DMS114 treated with DMSO at 0.1 percent for 48 hours (cell line): Measurements from ENCODE around the gene NUB1.

Source experiments
- DNase-seq: peaks from one replicate; lab custom pipeline; 2025; ENCODE audit not compliant: unreplicated experiment; lab: John Stamatoyannopoulos, UW

NUB1 gene

DNA sequence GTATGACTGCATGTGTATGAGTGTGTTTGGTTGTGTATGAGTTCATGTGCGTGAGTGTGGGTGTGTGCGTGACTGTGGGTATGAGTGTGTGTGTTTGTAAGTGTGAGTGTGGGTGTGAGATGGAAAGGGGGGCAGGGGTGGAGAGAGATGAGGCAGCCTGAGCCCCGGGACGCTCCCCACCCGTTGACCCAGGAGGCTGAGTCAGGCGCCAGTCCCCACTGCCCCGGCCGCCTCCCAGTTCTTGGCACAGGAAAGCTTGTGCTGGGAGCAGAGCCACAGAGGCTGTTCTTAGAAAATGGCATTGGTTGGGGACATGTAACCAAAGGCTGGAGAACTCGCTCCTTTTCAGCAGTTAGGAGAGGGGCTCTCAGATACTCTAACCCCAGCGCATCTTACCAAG, 27.8 kb upstream of the NUB1 start:
- DNase-seq = no peak

DNA sequence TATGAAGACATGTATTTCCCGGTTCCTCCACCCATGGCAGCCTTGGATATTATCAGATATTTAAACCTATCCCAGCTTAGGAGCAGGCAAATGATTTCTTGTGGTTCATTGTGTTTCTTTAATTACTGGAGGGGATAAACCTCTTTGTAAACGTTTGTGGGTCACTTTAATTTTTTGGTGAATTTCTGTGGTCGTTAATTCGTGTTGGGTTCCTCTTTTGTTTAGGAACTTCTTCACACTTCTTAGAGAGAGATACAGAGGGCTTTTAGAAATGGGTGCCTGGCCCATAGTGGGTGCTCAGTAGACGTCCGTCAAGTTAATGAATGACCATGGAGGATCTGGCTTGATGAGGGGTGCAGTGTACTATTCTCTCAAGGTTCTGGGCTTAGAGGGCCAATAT, 27.2 kb upstream of the NUB1 start:
- no peak for DNase-seq

- peak; percentile 70 for DNase-seq
Measured at GRCh38 chr7:151315038-151315655, 26.5 kb upstream of the NUB1 start.

- no peak for DNase-seq
Measured at GRCh38 chr7:151316896-151317295, 24.7 kb upstream of the NUB1 start.

GRCh38 chr7:151317936-151318335, 23.7 kb upstream of the NUB1 start:
- DNase-seq = no peak

GRCh38 chr7:151319189-151319588, 22.4 kb upstream of the NUB1 start:
- no peak for DNase-seq

DNA sequence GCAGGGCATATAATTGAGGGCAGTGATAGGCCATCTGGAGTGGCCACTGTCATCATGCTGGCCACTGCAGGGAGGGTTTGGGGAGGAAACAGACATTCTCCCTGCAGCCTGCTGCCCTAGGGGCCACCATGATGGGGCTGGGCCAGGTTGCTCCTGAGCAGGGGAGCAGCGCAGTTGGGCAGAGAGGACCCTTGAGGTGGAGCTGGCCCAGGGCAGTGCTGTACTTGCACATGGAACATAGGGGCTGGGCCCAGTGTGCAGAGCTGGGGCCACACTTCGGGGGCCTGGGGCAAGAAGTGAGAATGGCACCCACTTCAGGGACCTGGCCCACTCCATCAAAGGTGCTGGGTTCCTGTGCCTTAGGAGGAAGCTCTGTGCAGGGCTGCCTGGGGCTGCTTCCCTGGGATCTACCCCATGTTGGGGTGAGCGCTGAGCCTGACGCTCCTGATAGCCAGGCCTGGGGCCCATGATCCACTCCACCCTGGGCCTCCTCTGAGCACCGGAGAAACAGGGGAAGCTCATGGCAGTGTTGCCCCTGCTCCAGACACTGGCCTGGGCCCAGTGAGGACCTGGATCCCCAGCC, 21.3 kb upstream of the NUB1 start:
- DNase-seq = no peak

- no peak for DNase-seq
Measured at GRCh38 chr7:151321341-151321740, 20.3 kb upstream of the NUB1 start.

DNA sequence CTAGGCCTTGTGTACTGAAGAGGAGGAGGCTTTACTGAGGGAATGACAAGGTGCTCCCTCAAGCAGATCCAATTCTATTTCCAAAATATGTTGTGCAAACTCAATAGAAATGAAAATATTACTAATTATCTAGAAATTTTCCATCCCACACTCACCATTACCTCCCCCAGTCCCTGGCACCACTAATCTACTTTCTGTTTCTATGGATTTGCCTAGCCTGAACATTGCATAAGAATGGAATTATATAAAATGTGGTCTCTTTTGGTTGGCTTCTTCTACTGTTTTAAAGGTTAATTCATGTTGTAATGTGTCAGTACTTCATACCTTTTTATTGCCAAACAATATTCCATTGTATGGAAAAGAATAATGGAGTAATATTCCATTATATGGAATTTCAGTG, 18.7 kb upstream of the NUB1 start:
- no peak for DNase-seq

DNA sequence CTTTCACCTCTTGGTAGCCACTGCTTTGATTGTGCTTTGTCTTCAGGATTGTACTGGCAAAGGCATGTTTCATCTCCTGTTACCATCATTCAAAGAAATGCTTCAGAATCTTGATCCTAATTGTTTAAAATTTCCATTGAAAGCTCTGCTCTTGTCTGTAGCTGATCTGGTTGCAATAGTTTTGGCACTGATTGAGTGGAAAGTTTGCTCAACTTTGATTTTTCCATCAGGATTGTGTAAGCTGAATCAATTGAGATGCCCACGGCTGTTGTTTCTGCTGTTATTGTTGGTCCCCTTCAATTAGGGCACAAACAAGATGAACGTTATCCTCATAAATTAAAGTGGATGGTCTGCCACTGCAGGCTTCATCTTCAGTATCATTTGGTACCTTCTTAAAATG, 14.6 kb upstream of the NUB1 start:
- no peak for DNase-seq

DNA sequence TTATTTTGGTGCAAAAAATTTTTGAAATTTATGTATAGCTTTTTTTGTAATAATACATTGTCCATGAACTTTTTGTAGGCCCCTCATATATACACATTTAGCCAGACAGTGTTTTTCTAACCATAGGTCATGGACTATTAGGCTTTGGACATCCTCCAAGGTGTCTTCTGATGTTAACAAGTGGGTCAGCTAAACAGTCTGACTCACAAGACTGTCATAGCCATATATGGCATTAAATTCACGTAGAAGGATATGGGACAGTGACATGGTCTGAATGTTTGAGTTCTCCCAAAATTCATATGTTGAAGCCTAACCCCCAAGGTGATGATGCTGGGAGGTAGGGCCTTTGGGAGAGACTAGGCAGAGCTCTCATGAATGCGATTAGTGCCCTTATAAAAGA, 14.0 kb upstream of the NUB1 start:
- no peak for DNase-seq

GRCh38 chr7:151330181-151330580, 11.4 kb upstream of the NUB1 start:
- no peak for DNase-seq

DNA sequence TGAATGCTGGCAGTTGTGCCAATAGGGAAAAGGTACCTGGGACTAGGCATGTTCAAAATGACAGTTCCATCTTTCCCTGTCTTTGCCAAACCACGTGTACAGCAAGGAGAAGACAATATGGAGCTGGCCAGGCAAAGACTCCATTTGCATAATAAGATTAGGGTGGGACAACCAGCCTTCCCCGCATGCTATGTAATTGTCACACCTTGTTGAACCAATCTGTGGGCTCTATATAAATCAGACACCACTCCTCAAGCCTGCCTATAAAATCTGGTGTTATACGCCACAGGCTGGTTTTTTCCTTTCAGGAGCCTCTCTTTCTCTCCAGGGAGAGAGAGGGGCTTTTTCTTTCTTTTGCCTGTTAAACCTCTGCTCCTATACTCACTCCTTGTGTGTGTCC, 11.0 kb upstream of the NUB1 start:
- no peak for DNase-seq

DNA sequence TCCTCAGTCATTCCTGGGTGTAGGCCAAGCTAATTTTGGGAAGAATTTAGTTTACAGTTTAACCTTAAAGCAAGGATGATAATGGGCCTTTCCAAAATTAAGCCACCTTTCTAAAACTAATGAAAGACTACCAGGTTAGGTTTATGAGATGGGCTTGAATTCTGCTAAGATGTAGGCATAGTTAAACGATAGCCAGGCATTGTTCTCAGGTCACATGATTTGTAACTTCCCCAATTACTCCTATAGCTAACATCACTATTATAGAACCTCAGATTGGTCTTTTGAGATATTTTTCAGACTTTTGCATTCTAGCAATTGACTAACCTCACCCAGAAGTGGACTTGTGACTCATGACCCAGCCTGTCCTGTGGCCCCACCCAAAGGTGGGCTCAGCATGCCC, 7.0 kb upstream of the NUB1 start:
- DNase-seq = no peak

- DNase-seq = no peak
Measured at GRCh38 chr7:151336027-151336708, 5.4 kb upstream of the NUB1 start.

- no peak for DNase-seq
Measured at GRCh38 chr7:151337346-151337745, 4.3 kb upstream of the NUB1 start.

DNA sequence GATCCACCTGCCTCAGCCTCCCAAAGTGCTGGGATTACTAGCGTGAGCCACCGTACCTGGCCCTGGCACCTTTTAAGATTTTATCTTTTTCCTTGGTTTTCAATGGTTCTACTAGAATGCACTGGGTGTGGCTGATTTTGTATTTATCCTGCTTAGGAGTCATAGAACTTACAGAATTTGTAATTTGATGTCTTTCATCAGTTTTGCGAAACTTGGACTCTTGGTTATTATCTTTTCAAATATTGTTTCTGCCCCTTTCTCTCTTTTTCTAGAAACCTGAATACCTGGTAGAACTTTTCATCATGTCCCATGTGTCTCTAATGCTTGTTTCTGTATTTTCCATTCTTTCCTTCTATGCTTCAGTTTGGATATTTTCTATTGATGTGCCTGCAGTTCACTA, 2.8 kb upstream of the NUB1 start:
- no peak for DNase-seq

DNA sequence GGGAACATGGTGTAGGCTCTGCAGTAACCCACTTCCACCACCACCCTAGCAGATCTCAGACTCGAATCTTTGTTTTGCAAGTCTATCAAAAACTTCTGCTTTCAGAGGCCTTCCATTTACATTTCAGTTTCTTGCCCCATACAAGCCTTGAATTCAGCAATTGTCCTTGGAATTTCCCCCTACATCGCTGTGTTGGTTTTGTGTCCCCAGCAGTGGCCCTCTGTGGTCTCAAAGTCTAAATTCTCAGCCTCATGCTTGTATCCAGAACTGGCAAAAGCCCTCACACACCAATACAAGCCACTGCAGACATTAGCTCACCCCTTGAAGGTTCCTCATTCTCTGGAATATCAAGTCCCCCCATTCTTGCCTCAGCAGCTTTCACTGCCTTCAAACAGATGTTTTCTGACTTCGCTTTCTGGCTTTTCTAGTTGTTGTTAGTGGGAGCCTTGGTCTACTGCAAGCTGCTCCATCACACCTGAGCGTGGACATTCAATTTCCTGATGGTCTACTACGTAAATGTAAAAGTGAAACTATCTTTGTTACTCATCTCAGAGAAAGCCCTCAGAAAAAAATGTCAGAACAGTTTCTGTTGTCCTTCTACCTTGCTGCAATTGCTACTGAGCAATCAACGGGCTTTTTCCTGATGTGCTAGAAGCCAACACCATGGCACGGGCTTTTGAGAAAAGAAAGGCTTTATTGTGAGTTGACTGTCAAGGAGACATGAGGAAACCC, 1.8 kb upstream of the NUB1 start:
- DNase-seq = no peak

- DNase-seq = no peak
Measured at GRCh38 chr7:151340794-151341356, 737 bp upstream of the NUB1 start.

DNA sequence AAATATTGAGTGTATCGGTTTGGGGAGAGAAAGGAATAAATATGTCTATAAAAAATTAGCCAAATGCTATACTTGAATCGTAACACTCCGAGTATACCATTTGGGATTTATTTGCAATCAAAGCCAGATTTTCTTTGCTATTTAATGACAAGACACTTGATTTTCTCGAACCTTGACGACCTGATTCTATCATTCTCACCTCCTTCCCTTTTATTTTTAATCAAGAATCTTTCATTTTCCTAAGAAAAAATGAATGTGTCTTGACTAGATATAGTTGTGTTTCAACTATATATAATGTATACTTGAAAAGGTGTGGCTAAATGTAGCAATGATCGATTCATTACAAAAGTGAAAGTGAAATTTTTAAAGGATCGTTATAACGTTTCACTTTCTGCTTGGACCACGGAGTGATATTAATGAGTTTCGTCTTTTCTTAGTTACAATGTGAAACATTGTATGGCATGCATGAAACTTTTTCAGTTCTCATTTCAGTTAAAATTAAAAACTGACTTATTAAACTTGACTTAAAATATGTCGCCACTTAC, 562 bp downstream of the NUB1 start:
- DNase-seq = no peak

GRCh38 chr7:151342811-151343210, 1.2 kb downstream of the NUB1 start:
- no peak for DNase-seq
